NCI-H128 (cell line): ENCODE data around the gene LCN1.

Source experiments
- DNase-seq: peaks from one replicate; lab custom pipeline; 2025; ENCODE audit not compliant: unreplicated experiment; lab: John Stamatoyannopoulos, UW

The LCN1 gene

DNA sequence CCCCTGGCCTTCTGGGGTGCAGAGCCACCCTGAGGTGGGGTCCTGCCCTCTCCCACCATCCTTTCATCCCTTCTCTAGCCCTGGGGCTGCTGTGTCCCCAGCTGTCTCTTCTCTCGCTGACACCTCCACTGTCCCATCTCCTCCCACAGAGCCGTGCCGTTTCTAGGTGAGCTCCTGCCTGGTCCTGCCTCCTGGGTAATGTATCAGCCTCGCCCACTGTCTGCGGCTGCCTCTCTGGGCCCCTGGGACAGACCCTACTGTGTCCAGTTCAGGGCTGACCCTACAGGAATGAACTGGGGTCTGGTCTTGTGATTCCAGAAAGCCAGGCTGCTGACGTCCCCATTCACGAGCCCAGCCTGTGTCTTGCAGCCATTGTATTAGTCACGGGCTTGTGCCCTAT, 44.4 kb downstream of the LCN1 start:
- DNase-seq: no peak

DNA sequence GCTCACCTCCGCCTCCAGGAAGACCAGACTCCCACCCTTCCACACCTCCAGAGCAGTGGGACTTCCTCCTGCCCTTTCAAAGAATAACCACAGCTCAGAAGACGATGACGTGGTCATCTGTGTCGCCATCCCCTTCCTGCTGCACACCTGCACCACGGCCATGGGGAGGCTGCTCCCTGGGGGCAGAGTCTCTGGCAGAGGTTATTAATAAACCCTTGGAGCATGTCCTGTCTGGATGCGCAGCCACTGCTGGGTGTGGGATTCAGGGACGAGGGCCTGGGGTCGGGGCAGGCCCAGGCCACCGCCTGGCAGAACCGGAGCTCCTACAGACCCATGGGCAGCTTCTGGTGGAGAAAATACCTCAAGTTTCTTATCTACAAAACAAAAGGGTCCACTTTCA, 45.3 kb downstream of the LCN1 start:
- no peak for DNase-seq

DNA sequence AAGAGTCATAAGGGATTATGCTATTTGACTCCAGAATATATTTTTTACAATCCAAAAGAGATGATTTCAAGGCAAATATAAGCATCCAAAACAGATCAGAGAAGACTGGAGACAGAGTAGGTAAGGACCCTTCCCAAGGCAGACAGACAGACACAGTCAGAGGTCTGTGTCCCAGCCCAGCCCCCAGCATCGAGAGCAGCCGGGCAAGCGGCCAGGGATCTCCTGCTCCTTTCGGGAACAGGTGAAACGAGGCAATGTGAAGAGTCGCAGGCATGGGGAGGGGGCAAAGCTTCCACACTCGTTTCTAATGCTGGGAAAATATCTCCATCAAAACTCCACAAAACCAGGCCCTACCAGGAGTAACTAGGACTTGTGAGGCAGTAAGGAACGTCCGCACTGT, 46.1 kb downstream of the LCN1 start:
- no peak for DNase-seq

DNA sequence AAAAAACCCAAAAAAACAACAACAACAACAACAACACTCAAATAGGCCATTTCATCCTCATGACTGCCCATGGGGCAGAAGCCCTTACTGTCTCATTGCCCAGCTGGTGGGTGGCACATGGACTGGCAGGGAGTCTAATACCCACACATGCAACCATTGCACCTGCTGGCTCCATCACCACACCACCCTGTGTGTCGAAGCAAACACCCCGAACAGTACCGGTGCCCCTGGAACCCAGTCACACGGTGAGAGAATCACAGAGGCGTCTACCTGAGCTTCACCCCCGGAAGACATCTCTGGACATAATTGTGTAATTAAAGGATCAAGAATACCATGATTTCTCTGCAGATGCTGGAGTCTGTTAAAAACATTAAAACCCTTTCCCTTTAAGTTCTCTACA, 46.8 kb downstream of the LCN1 start:
- DNase-seq: no peak

DNA sequence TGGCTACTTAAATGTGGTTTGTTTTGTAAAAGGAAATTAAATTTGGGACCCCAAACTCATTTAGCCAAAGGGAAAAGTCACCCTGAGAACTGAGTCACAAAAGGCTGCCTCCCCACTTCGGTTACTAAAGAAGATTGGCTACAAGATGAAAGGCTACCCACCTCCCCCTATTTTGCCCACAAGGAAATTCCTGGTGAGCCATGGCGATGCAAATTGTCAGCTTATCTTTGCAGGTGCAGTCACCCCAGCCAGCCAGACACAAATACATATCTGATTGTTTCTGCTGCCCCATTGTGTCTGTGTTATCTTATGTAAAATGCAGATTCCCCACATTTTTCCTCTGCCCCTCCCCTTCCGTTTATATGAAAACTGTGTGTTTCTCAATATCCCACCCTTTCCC, 49.2 kb downstream of the LCN1 start:
- DNase-seq: no peak

DNA sequence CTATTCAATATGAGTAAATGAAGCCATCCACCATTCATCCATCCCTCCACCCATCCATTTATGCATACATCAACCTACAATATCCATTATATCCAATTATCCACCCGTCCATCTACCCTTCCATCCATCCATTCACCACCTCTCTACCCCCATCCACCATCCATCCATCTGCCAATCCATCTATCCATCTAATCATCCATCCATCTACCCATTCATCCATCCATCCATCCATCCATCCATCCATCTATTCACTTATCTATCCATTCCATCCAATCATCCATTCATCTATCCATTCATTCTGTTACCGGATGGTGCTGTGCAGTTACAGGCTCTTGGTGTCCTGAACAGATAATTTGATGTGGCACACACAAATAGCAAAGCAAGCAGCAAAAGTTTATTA, 51.0 kb downstream of the LCN1 start:
- DNase-seq: no peak

DNA sequence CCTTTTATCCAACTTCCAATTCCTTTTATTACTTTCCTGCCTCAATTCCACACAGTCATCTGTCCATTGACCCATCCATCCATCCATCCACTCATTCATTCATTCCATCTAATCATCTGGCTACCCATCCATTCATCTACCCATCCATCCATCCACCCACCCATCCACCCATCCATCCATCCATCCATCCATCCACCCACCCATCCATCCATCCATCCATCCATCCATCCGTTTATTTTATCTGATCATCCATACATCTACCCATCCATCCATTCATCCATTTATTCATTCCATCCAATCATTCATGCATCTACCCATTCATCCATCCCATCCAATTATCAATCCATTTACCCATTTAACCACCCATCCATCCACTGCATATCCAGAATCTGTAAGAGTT, 51.9 kb downstream of the LCN1 start:
- no peak for DNase-seq

DNA sequence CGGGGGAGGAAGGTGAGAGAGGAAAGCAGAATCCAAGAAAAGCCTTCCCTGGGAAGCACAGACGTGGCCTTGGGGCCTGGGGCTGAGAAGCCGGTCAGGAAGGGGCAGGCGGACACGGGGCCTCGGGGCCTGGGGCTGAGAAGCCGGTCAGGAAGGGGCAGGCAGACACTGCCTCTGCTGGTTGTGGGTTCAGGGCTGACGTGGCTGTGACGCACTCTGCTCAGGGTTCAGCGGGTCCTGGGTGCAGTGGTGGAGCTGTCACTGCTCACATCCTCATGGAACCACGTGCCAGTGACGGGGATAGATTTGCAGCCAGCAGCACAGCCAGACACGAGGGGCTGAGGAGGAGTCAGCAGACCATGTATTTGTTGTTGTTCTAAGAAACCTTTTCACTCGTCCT, 53.1 kb downstream of the LCN1 start:
- no peak for DNase-seq

DNA sequence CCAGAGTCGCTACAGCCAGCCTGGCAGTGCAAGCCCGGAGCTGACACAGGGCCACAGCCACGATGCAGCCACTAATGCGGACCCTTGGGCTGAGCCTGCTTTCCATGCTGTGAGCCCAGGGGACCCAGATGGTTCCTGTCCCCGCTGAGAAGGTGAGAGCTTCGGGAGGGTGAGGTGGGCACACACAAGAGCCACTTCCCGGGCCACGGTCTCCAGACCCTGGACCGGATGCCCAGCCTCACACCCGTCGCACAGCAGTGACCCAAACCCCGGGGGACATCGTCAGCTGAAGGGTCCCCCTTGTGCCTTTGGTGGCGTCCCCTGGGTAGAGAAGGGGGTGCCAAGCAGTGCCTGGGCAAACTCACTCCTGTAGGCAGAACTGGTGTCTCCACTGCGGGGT, 53.7 kb downstream of the LCN1 start:
- DNase-seq: no peak
